ENCODE results near the gene GNG3.
A peak's percentile ranks its signal among the peaks of the same experiment; 100 is the strongest.
"Not testable (repeated sequence)": the region's sequence is repeated elsewhere in the genome, so short reads cannot be mapped to it uniquely, and the experiment has no call there.

GNG3 gene

DNA sequence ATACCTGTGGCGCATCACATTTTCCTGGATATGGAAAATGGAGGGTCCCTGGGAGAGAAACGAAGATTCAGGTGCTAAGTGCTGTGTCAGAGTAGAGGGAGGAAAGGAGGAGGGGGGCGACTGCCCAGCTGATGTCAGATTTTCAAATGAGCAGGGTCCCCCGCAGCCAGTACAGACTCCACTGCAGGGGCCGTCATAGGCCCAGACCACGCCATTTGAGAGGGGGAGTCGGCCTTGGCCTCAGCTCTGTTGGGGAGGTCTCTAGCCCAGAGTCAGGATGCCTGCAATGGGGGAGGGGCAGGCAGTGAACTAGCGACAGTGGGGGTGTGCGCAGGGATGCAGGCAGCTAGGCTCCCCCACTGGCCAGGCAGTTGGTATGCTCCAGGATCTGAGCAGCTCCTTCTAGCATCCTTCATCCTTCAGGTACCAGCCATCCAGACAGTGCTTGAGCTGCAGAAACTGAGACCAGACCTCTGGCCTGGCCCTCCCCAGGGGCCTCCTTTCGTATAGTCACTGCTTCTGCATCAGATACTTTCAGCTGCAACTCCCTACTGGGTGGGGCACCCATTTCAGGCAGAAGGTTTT lies at the start of gene GNG3, which contains the start of gene BSCL2:
Gene GNG3 (plus strand): TSS at position 400 of the 585 bp plus-strand sequence. CDS start 620 bp downstream, outside the sequence.
Gene BSCL2 (minus strand): TSS at position 148 of the 585 bp plus-strand sequence. CDS start 229 bp downstream, outside the sequence.
- no peak for DNase-seq (ENCODE audit: low read depth in 2 of 3, low spot score in 1 of 3)

GRCh38 chr11:62664405-62665074 lies 42.9 kb upstream of the GNG3 start:
- DNase-seq (ENCODE audit: low read depth in 2 of 3, low spot score in 1 of 3), result peak in 1 of 3 donors; percentile 40

- peak; percentile 94 to 98 (median 95) for DNase-seq (ENCODE audit: low read depth in 2 of 3, low spot score in 1 of 3)
Measured at GRCh38 chr11:62665075-62665598, 42.3 kb upstream of the GNG3 start, which contains the start of the genes C11orf98 and CSKMT. TSS of gene C11orf98 (minus strand) at chr11:62665210. CDS start at chr11:62665169, 41 bp downstream. TSS of gene CSKMT (plus strand) at chr11:62665312. CDS start at chr11:62665880, 568 bp downstream.

- peak in 1 of 3 donors; percentile 38 for DNase-seq (ENCODE audit: low read depth in 2 of 3, low spot score in 1 of 3)
Measured at GRCh38 chr11:62665599-62666258, 41.7 kb upstream of the GNG3 start.

DNA sequence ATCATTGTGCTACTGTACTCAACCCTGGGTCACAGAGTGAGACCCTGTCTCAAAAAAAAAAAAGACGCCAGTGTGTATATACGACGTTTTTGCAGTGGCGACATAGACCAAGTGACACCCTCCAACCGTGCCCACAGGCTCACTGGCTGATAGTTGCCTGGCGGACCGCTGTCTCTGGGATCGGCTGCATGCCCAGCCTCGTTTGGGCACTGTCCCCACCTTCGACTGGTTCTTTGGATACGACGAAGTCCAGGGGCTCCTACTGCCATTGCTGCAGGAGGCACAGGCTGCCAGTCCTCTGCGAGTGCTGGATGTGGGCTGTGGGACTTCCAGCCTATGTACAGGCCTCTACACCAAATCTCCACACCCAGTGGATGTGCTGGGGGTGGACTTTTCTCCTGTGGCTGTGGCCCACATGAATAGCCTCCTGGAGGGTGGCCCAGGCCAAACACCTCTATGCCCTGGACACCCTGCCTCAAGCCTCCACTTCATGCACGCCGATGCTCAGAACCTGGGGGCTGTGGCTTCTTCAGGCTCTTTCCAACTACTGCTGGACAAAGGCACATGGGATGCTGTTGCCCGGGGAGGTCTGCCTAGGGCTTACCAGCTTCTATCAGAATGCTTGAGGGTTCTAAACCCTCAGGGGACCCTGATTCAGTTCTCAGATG lies 41.1 kb upstream of the GNG3 start:
- DNase-seq (ENCODE audit: low read depth in 2 of 3, low spot score in 1 of 3), result no peak

DNA sequence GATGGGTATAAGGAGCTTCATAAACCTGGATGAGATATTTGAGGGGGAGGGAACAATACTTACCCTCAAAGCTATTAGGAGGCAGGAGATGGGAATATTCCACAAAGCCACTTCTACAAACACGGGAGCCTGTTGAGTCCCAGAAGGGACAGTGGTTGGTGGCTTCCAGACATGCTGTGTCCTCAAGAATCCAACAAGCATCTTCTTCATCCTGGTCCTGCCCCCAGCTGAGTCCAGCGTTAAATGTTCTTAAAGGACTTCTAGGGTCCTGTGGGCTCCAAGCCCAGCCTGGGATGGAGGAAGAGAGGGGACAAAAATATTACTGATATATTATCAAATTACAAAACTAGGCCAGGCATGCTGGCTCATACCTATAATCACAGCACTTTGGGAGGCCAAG lies 40.0 kb upstream of the GNG3 start:
- no peak for DNase-seq (ENCODE audit: low read depth in 2 of 3, low spot score in 1 of 3)

DNA sequence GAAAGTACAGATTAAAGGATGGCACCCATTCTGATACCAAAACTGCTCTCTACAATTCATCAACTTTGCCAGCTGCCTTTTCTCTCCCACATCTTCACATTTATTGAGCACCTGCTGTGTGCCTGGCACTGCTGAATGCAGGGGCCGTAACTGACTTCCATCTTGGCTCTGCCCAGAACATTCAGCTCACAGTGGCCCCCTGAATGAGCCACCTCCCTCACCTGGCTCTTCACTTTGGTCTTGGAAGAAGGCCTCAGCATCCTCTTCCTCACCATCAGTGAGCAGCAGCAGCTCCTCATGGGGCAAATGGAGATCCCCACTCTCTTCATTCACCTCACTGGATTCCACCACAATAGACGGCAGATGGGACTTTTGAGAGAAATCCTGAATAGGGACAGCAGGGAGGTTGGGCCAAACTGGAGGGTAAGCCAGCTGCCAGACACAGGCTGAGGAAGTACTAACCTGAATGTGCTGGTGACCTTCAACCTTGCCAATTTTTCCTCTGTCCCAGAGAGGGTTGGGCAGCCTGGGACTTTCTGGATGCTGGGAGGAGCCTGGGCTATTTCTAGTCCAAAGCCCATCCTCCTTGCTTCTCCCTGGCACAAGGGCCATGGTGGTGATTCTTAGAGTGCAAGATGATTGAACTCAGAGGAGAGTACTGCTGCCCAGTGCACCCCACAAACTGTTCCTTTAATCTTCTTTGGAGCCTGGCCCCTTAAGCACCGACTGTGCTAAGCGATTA lies 37.9 kb upstream of the GNG3 start:
- no peak for DNase-seq (ENCODE audit: low read depth in 2 of 3, low spot score in 1 of 3)

GRCh38 chr11:62671236-62671607 lies 36.3 kb upstream of the GNG3 start:
- no peak for DNase-seq (ENCODE audit: low read depth in 2 of 3, low spot score in 1 of 3)

DNA sequence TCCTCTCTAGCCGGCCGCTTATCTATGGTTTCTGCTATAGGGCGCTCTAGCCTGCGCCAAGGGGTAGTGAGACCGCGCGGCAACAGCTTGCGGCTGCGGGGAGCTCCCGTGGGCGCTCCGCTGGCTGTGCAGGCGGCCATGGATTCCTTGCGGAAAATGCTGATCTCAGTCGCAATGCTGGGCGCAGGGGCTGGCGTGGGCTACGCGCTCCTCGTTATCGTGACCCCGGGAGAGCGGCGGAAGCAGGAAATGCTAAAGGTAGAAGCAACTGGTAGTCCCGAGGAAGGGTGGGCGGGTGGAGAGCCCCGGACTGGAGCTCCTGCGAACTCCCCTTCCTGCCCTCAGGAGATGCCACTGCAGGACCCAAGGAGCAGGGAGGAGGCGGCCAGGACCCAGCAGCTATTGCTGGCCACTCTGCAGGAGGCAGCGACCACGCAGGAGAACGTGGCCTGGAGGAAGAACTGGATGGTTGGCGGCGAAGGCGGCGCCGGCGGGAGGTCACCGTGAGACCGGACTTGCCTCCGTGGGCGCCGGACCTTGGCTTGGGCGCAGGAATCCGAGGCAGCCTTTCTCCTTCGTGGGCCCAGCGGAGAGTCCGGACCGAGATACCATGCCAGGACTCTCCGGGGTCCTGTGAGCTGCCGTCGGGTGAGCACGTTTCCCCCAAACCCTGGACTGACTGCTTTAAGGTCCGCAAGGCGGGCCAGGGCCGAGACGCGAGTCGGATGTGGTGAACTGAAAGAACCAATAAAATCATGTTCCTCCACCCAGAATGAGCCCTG lies 35.7 kb upstream of the GNG3 start, which contains the start of the genes LBHD1 and UQCC3:
Gene LBHD1 (minus strand): TSS at position 660 of the 782 bp plus-strand sequence. CDS start 2,236 bp downstream, outside the sequence.
Gene UQCC3 (plus strand): TSS at position 66 of the 782 bp plus-strand sequence. CDS start 73 bp downstream, at position 139.
- peak; percentile 67 to 86 (median 69) for DNase-seq (ENCODE audit: low read depth in 2 of 3, low spot score in 1 of 3)

DNA sequence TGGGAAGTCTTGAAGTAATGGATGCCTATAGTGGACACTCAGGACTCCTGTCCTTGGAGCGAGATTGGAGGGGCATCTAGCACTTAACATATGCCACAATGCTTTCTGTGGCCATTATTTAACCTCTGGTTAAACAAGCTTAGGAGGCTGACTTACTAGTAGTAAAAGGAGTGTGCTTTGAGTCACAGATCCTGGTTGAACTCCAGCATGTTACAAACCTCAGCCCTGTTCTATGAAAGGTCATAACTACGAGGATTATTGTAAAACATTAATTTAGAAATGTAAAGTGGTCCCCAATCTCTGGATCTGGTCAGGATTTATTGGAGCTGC lies 34.3 kb upstream of the GNG3 start:
- no peak for DNase-seq (ENCODE audit: low read depth in 2 of 3, low spot score in 1 of 3)

DNA sequence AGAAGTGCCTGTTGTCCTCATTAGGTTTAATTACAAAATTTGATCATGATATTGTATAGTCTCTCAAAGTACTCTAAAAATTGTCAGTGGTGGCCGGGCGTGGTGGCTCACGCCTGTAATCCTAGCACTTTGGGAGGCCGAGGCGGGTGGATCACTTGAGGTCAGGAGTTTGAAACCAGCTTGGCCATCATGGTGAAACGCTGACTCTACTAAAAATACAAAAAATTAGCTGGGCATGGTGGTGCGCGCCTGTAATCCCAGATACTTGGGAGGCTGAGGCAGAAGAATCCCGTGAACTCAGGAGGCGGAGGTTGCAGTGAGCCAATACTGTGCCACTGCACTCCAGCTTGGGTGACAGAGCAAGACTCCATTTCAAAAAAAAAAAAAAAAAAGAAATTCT lies 32.1 kb upstream of the GNG3 start:
- DNase-seq (ENCODE audit: low read depth in 2 of 3, low spot score in 1 of 3), result not testable (repeated sequence)

GRCh38 chr11:62676698-62677097 lies 30.8 kb upstream of the GNG3 start:
- DNase-seq (ENCODE audit: low read depth in 2 of 3, low spot score in 1 of 3), result no peak

DNA sequence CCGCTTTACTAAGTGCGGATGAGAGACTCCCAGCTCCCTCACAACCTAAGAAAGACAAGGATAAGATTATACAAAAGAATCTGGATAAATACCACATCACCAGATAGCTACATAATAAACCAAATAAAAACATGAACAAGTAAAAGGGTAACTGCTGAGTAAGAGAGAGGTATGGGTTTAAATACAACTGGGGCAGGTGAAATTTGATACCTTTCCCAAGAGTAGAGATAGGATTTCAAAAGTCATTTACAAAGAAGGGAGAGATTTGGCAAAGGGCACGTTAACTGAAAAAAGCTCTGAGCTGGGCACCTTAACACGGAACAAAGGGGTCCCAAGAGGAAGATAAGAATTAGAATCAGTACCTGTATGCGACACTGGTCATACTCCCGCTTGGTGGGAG lies 30.3 kb upstream of the GNG3 start:
- DNase-seq (ENCODE audit: low read depth in 2 of 3, low spot score in 1 of 3), result no peak

- DNase-seq (ENCODE audit: low read depth in 2 of 3, low spot score in 1 of 3), result no peak
Measured at GRCh38 chr11:62677714-62678113, 29.8 kb upstream of the GNG3 start.

- DNase-seq (ENCODE audit: low read depth in 2 of 3, low spot score in 1 of 3), result no peak
Measured at GRCh38 chr11:62678433-62678769, 29.1 kb upstream of the GNG3 start.

GRCh38 chr11:62678770-62679696 lies 28.4 kb upstream of the GNG3 start, which contains the start of gene UBXN1:
TSS of gene UBXN1 (minus strand) at chr11:62679073. CDS start at chr11:62678923, 150 bp downstream.
- DNase-seq (ENCODE audit: low read depth in 2 of 3, low spot score in 1 of 3), result peak; percentile 81 to 86 (median 83)

GRCh38 chr11:62680825-62681240 lies 26.6 kb upstream of the GNG3 start:
- no peak for DNase-seq (ENCODE audit: low read depth in 2 of 3, low spot score in 1 of 3)

DNA sequence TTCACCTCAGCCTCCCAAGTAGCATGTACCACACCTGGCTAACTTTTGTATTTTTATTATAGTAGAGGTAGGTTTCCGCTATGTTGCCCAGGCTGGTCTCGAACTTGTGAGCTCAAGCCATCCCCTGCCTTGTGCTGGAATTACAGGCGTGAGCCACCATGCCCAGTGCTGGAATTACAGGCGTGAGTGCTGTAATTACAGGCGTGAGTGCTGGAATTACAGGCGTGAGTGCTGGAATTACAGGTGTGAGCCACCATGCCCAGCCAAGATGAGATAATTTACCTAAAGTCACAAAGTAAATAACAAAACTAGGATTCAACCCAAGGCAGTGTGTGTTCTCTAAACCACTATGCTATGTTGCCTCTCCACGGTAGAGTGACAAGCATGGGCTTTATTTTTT lies 25.0 kb upstream of the GNG3 start:
- DNase-seq (ENCODE audit: low read depth in 2 of 3, low spot score in 1 of 3), result no peak
